Peyer's patch (tissue), 4 donors: Measurements from ENCODE around the gene CARMIL1.

Experiments
- CTCF ChIP-seq, 6 experiments: fragments of 450-650 bp in 4 of 6; fragments of 200-600 bp in 2 of 6; sonication (generic) in 1 of 6; IDR thresholded peaks; one replicate each; pipeline ENCODE4 v1.5.1; 2017 to 2019; ENCODE audit warnings: antibody characterized with exemption in 6 of 6, mild to moderate bottlenecking in 3 of 6, moderate library complexity in 1 of 6
- POLR2A ChIP-seq, 2 donors: fragments of 450-650 bp; IDR thresholded peaks; one replicate each; pipeline ENCODE4 v1.5.1; 2017; ENCODE audit warnings: antibody characterized with exemption in 2 of 2, mild to moderate bottlenecking in 2 of 2, moderate library complexity in 2 of 2

- no peak for TF ChIP-seq CTCF (IDR thresholded peaks at IDR 0.05)
- no peak for TF ChIP-seq POLR2A (IDR thresholded peaks at IDR 0.05)
Measured at GRCh38 chr6:25504661-25505060, 225.5 kb downstream of the CARMIL1 start.
